VCaP (cell line): ENCODE measurements around the gene DAD1.

Source experiments
- H3K27ac ChIP-seq: fragments of 450-650 bp; 2 replicates; pipeline ENCODE4 v1.5.1; 2017
- CTCF ChIP-seq: fragments of 450-650 bp; conservative IDR thresholded peaks from 2 replicates; pipeline ENCODE4 v1.5.1; 2017; ENCODE audit warnings: mild to moderate bottlenecking, moderate library complexity

DAD1 gene

GRCh38 chr14:22538671-22539228 lies 50.3 kb downstream of the DAD1 start:
- no peak for TF ChIP-seq CTCF
- no peak overlapping the region for H3K27ac ChIP-seq

- no peak for TF ChIP-seq CTCF
- no peak overlapping the region for H3K27ac ChIP-seq
These were observed 51.4 kb downstream of the DAD1 start for GRCh38 chr14:22537436-22538310.

- no peak overlapping the region for H3K27ac ChIP-seq
These were observed 52.1 kb downstream of the DAD1 start for GRCh38 chr14:22536853-22537338.

GRCh38 chr14:22535916-22536315 lies 53.1 kb downstream of the DAD1 start:
- no peak overlapping the region for H3K27ac ChIP-seq
- TF ChIP-seq CTCF = no peak

More at GRCh38 chr14:22536853-22537338, 52.1 kb downstream of the DAD1 start:
- TF ChIP-seq CTCF = no peak

- no peak for TF ChIP-seq CTCF
- no peak overlapping the region for H3K27ac ChIP-seq
These were observed 53.9 kb downstream of the DAD1 start for GRCh38 chr14:22535126-22535525.

GRCh38 chr14:22534547-22534946 lies 54.5 kb downstream of the DAD1 start:
- no peak for TF ChIP-seq CTCF
- H3K27ac ChIP-seq = no peak overlapping the region

- no peak overlapping the region for H3K27ac ChIP-seq
- TF ChIP-seq CTCF = no peak
These were observed 55.2 kb downstream of the DAD1 start for GRCh38 chr14:22533739-22534359.
